CD8-positive, alpha-beta memory T cell (primary cell): ENCODE results near the gene SLCO3A1. TPM values are rescaled to one million over a fixed set of nuclear protein-coding genes. Genes with fewer than 3 reads are reported as not detected.
A peak's percentile ranks its signal among the peaks of the same experiment; 100 is the strongest.
"Not testable (repeated sequence)": the region's sequence is repeated elsewhere in the genome, so short reads cannot be mapped to it uniquely, and the experiment has no call there.

ENCODE experiments used
- CTCF ChIA-PET: fragments of 350-600 bp; sonication (Branson Sonifier 250); formaldehyde crosslinking; loops from one replicate; lab custom pipeline; 2021; ENCODE audit warnings: antibody characterized with exemption; lab: Charles Lee
- POLR2A ChIA-PET: fragments of 350-600 bp; sonication (Branson Sonifier 250); formaldehyde crosslinking; loops from one replicate; lab custom pipeline; 2021; ENCODE audit warnings: antibody characterized with exemption; lab: Charles Lee
- DNase-seq, 5 donors: peaks; one replicate each; pipeline versions ENCODE4 v3.0.0 to v3.0.0-alpha.2; 2020 to 2022; ENCODE audit warnings: mixed read lengths in 1 of 5
- H3K27ac ChIP-seq: one replicate; pipeline ENCODE4 v1.7.0; 2013; ENCODE audit warnings: low read depth, mild to moderate bottlenecking, low read length, moderate library complexity
- H3K27me3 ChIP-seq: 2 replicates; pipeline ENCODE4 v1.7.0; 2013; ENCODE audit warnings: low read length, mild to moderate bottlenecking; ENCODE audit not compliant: insufficient read depth, poor library complexity, severe bottlenecking
- H3K36me3 ChIP-seq: 2 replicates; pipeline ENCODE4 v1.7.0; 2013; ENCODE audit warnings: mild to moderate bottlenecking, low read length, moderate library complexity; ENCODE audit not compliant: insufficient read depth
- H3K4me1 ChIP-seq: 2 replicates; pipeline ENCODE4 v1.7.0; 2013; ENCODE audit warnings: mild to moderate bottlenecking, low read length, moderate library complexity; ENCODE audit not compliant: insufficient read depth
- H3K4me3 ChIP-seq: 2 replicates; pipeline ENCODE4 v1.7.0; 2013; ENCODE audit warnings: mild to moderate bottlenecking, low read length
- H3K9me3 ChIP-seq: 2 replicates; pipeline ENCODE4 v1.7.0; 2013; ENCODE audit warnings: mild to moderate bottlenecking, low read length
- H3K27ac Mint-ChIP-seq, 8 donors: one replicate each; pipeline ENCODE4 v1.8.0; 2020 to 2021; ENCODE audit warnings: mixed read lengths in 8 of 8, mild to moderate bottlenecking in 6 of 8, inconsistent platforms in 3 of 8, moderate library complexity in 3 of 8
- H3K27me3 Mint-ChIP-seq, 2 donors: one replicate each; pipeline ENCODE4 v1.8.0; 2020 to 2021; ENCODE audit warnings: mixed read lengths in 2 of 2, mild to moderate bottlenecking in 1 of 2, moderate library complexity in 1 of 2
- H3K36me3 Mint-ChIP-seq, 3 donors: one replicate each; pipeline ENCODE4 v1.8.0; 2020 to 2021; ENCODE audit warnings: mixed read lengths in 3 of 3, inconsistent platforms in 1 of 3, mild to moderate bottlenecking in 1 of 3
- H3K4me1 Mint-ChIP-seq, 3 donors: one replicate each; pipeline ENCODE4 v1.8.0; 2020 to 2021; ENCODE audit warnings: mixed read lengths in 3 of 3, inconsistent platforms in 1 of 3, mild to moderate bottlenecking in 1 of 3
- H3K4me3 Mint-ChIP-seq, 7 donors: one replicate each; pipeline ENCODE4 v1.8.0; 2020 to 2021; ENCODE audit warnings: mixed read lengths in 7 of 7, mild to moderate bottlenecking in 6 of 7, moderate library complexity in 4 of 7, inconsistent platforms in 2 of 7
- H3K9me3 Mint-ChIP-seq, 5 donors: one replicate each; pipeline ENCODE4 v1.8.0; 2020 to 2022; ENCODE audit warnings: mixed read lengths in 5 of 5, mild to moderate bottlenecking in 3 of 5, moderate library complexity in 2 of 5, inconsistent platforms in 1 of 5
- polyA plus RNA-seq: library from polyadenylated mRNA; unstranded; fragments of 300-500 nt; fragmentation: Illumina TruSeq; gene quantifications from one replicate; pipeline ENCODE4 v1.2.3, GENCODE V29; 2021
- total RNA-seq, 2 experiments: library from RNA; stranded (reverse); gene quantifications; one replicate each; pipeline ENCODE4 v1.2.3, GENCODE V29; 2021

The SLCO3A1 gene
- total and polyA plus RNA-seq, 3 experiments from 2014 or later = 10.0 to 47.9 (median 10.8) TPM

GRCh38 chr15:91953432-91953831, 99.9 kb downstream of the SLCO3A1 start:
- peaks cover 8% of the 10 kb centered on the region for H3K4me1 ChIP-seq
- H3K36me3 ChIP-seq = no peaks in the 10 kb centered on the region
- H3K27ac ChIP-seq = no peak overlapping the region
- peaks cover 0 to 2% (median 0%) of the 10 kb centered on the region in 3 donors for H3K36me3 Mint-ChIP-seq
- no peaks in the 10 kb centered on the region for H3K27me3 Mint-ChIP-seq
- H3K9me3 ChIP-seq = no peaks in the 10 kb centered on the region
- POLR2A ChIA-PET = no interaction called here
- no peaks in the 10 kb centered on the region for H3K9me3 Mint-ChIP-seq
- H3K4me3 Mint-ChIP-seq = peak overlapping the region in 4 of 7 donors; percentile 33 to 77 (median 54)
- DNase-seq = no peak
- CTCF ChIA-PET = no interaction called here
- H3K4me3 ChIP-seq = no peak overlapping the region
- peaks cover 68 to 88% (median 87%) of the 10 kb centered on the region in 3 donors for H3K4me1 Mint-ChIP-seq
- H3K27me3 ChIP-seq = no peaks in the 10 kb centered on the region
- peak overlapping the region in 5 of 8 donors; percentile 6 to 83 (median 53) for H3K27ac Mint-ChIP-seq

- no peaks in the 10 kb centered on the region for H3K36me3 ChIP-seq
- no peaks in the 10 kb centered on the region for H3K27me3 ChIP-seq
- Mint-ChIP-seq H3K27me3 (no peaks in the 10 kb centered on the region), H3K4me1 (peaks cover 66 to 87% (median 87%) of the 10 kb centered on the region in 3 donors), H3K9me3 (no peaks in the 10 kb centered on the region), H3K27ac (peak overlapping the region in 3 of 8 donors; percentile 35 to 84 (median 63)), H3K36me3 (peaks cover 0 to 3% (median 2%) of the 10 kb centered on the region in 3 donors), H3K4me3 (peak overlapping the region in 3 of 7 donors; percentile 16 to 81 (median 69))
- H3K9me3 ChIP-seq = no peaks in the 10 kb centered on the region
- H3K4me3 ChIP-seq = no peak overlapping the region
- H3K4me1 ChIP-seq = peaks cover 8% of the 10 kb centered on the region
- ChIA-PET CTCF (no interaction called here), POLR2A (no interaction called here)
- no peak for DNase-seq
- no peak overlapping the region for H3K27ac ChIP-seq
Observed at GRCh38 chr15:91954292-91954691, 100.8 kb downstream of the SLCO3A1 start.

- Mint-ChIP-seq H3K4me3 (no peak overlapping the region), H3K4me1 (peaks cover 50 to 73% (median 72%) of the 10 kb centered on the region in 3 donors), H3K9me3 (no peaks in the 10 kb centered on the region), H3K27ac (peak overlapping the region in 1 of 8 donors; percentile 48), H3K27me3 (no peaks in the 10 kb centered on the region), H3K36me3 (peaks cover 0 to 3% (median 2%) of the 10 kb centered on the region in 3 donors)
- peaks cover 8% of the 10 kb centered on the region for H3K4me1 ChIP-seq
- POLR2A ChIA-PET = no interaction called here
- H3K27me3 ChIP-seq = no peaks in the 10 kb centered on the region
- H3K36me3 ChIP-seq = no peaks in the 10 kb centered on the region
- no peak overlapping the region for H3K27ac ChIP-seq
- no peaks in the 10 kb centered on the region for H3K9me3 ChIP-seq
- no peak for DNase-seq
- CTCF ChIA-PET = no interaction called here
- no peak overlapping the region for H3K4me3 ChIP-seq
Observed at GRCh38 chr15:91956026-91956723, 102.7 kb downstream of the SLCO3A1 start.

GRCh38 chr15:91961357-91961756, 107.8 kb downstream of the SLCO3A1 start:
- peaks cover 0 to 7% (median 4%) of the 10 kb centered on the region in 3 donors for H3K36me3 Mint-ChIP-seq
- DNase-seq = no peak
- H3K27me3 Mint-ChIP-seq = no peaks in the 10 kb centered on the region
- Histone ChIP-seq H3K9me3 (no peaks in the 10 kb centered on the region), H3K27me3 (no peaks in the 10 kb centered on the region), H3K27ac (no peak overlapping the region), H3K36me3 (no peaks in the 10 kb centered on the region), H3K4me3 (no peak overlapping the region), H3K4me1 (no peaks in the 10 kb centered on the region)
- peaks cover 33 to 67% (median 65%) of the 10 kb centered on the region in 3 donors for H3K4me1 Mint-ChIP-seq
- H3K27ac Mint-ChIP-seq = peak overlapping the region in 2 of 8 donors; percentile 22 to 56
- H3K9me3 Mint-ChIP-seq = no peaks in the 10 kb centered on the region
- ChIA-PET CTCF (no interaction called here), POLR2A (no interaction called here)
- H3K4me3 Mint-ChIP-seq = no peak overlapping the region

- H3K36me3 ChIP-seq, H3K27ac ChIP-seq, H3K27me3 Mint-ChIP-seq, H3K4me1 ChIP-seq, H3K27me3 ChIP-seq, H3K36me3 Mint-ChIP-seq, POLR2A ChIA-PET, H3K9me3 Mint-ChIP-seq, H3K9me3 ChIP-seq, H3K4me3 ChIP-seq: not testable (repeated sequence)
- Mint-ChIP-seq H3K4me1 (peaks cover 37 to 67% (median 63%) of the 10 kb centered on the region in 3 donors), H3K27ac (peak overlapping the region in 2 of 8 donors; percentile 1 to 75), H3K4me3 (peak overlapping the region in 1 of 7 donors; percentile 42)
- CTCF ChIA-PET = interaction anchor here (1.3 kb wide), 1 partner anchor 111 kb away, joined by 4 read pairs; the partner anchor contains the start of gene SLCO3A1
- peak in 1 of 5 donors; percentile 34 for DNase-seq
Observed at GRCh38 chr15:91963747-91964146, 110.2 kb downstream of the SLCO3A1 start.

GRCh38 chr15:91965501-91966193, 112.1 kb downstream of the SLCO3A1 start:
- no peaks in the 10 kb centered on the region for H3K36me3 ChIP-seq
- Mint-ChIP-seq H3K9me3 (no peaks in the 10 kb centered on the region), H3K4me3 (peak overlapping the region in 1 of 7 donors; percentile 8), H3K27me3 (no peaks in the 10 kb centered on the region), H3K36me3 (peaks cover 0 to 7% (median 2%) of the 10 kb centered on the region in 3 donors), H3K4me1 (peaks cover 39 to 71% (median 70%) of the 10 kb centered on the region in 3 donors), H3K27ac (peak overlapping the region in 3 of 8 donors; percentile 13 to 95 (median 25))
- H3K27ac ChIP-seq = no peak overlapping the region
- CTCF ChIA-PET = no interaction called here
- no peaks in the 10 kb centered on the region for H3K27me3 ChIP-seq
- no peaks in the 10 kb centered on the region for H3K4me1 ChIP-seq
- no peaks in the 10 kb centered on the region for H3K9me3 ChIP-seq
- POLR2A ChIA-PET = no interaction called here
- peak in 1 of 5 donors; percentile 12 for DNase-seq
- H3K4me3 ChIP-seq = no peak overlapping the region

GRCh38 chr15:91966194-91966552, 112.7 kb downstream of the SLCO3A1 start:
- ChIA-PET POLR2A (no interaction called here), CTCF (no interaction called here)
- H3K4me3 Mint-ChIP-seq = no peak overlapping the region
- no peaks in the 10 kb centered on the region for H3K27me3 ChIP-seq
- H3K9me3 ChIP-seq = no peaks in the 10 kb centered on the region
- H3K4me3 ChIP-seq = no peak overlapping the region
- no peak for DNase-seq
- no peaks in the 10 kb centered on the region for H3K27me3 Mint-ChIP-seq
- peaks cover 0 to 7% (median 2%) of the 10 kb centered on the region in 3 donors for H3K36me3 Mint-ChIP-seq
- H3K27ac Mint-ChIP-seq = peak overlapping the region in 1 of 8 donors; percentile 78
- no peaks in the 10 kb centered on the region for H3K4me1 ChIP-seq
- no peaks in the 10 kb centered on the region for H3K36me3 ChIP-seq
- no peak overlapping the region for H3K27ac ChIP-seq
- no peaks in the 10 kb centered on the region for H3K9me3 Mint-ChIP-seq
- peaks cover 38 to 71% (median 71%) of the 10 kb centered on the region in 3 donors for H3K4me1 Mint-ChIP-seq
